HCT116 (cell line): ENCODE data around the gene ZNF71. TPM values are rescaled to one million over a fixed set of nuclear protein-coding genes. Genes with fewer than 3 reads are reported as not detected.

Experiments used
- ATAC-seq: fragments of 200-7000 bp; cut with Tn5 transposase; 2 replicates; pipeline ENCODE4 v1.9.1; 2020; ENCODE audit warnings: mild to moderate bottlenecking, moderate library complexity
- BruUV-seq: library from RNA; stranded (reverse); fragments of 400-500 nt; replicated peaks from 2 replicates; lab custom pipeline; 2021; lab: Mats Ljungman, UMichigan
- CTCF ChIA-PET: fragments of 300-600 bp; sonication (Branson Sonifier 250); formaldehyde crosslinking; loops from one replicate; lab custom pipeline; 2021; ENCODE audit warnings: antibody characterized with exemption; lab: Charles Lee
- POLR2A ChIA-PET: fragments of 300-600, 350-600 bp; sonication (Branson Sonifier 250); formaldehyde crosslinking; loops from one replicate; lab custom pipeline; 2021; ENCODE audit warnings: antibody characterized with exemption; lab: Charles Lee
- RAD21 ChIA-PET, 2 experiments: fragments of 300-600 bp; sonication (Branson Sonifier 250); formaldehyde crosslinking; loops; one replicate each; lab custom pipeline; 2023; ENCODE audit warnings: low total read pairs in 2 of 2; ENCODE audit not compliant: uncharacterized antibody in 2 of 2, unreplicated experiment in 2 of 2, low non-redundant PET in 1 of 2; lab: Charles Lee
- DNase-seq: peaks from one replicate; pipeline ENCODE4 v3.0.0-alpha.2; 2010; ENCODE audit warnings: low read depth, low spot score
- H2AFZ ChIP-seq: fragments of 200-600 bp; shearing (Covaris generic), sonication (generic); 2 replicates; pipeline ENCODE4 v1.6.1; 2017; ENCODE audit warnings: low read depth, mixed run types, mixed read lengths, antibody characterized with exemption, low read length; ENCODE audit not compliant: poor library complexity, severe bottlenecking
- H3K27ac ChIP-seq: 2 replicates; pipeline ENCODE4 v1.5.1; 2012; ENCODE audit warnings: low read depth, low read length
- H3K27me3 ChIP-seq: fragments of 200-600 bp; sonication (generic); 2 replicates; pipeline ENCODE4 v1.6.1; 2016; ENCODE audit warnings: mixed run types, low read length, mixed read lengths; ENCODE audit not compliant: insufficient read depth
- H3K36me3 ChIP-seq, 2 experiments: fragments of 200-500 bp in 1 of 2; fragments of 200-600 bp in 1 of 2; sonication (Bioruptor generic) in 1 of 2; sonication (generic) in 1 of 2; 2 replicates each; pipeline versions ENCODE4 v1.5.1 to v1.6.1; 2014 to 2016; ENCODE audit warnings: low read length in 2 of 2, inconsistent platforms in 1 of 2, mixed read lengths in 1 of 2, mixed run types in 1 of 2; ENCODE audit not compliant: insufficient read depth in 2 of 2, control insufficient read depth in 1 of 2
- H3K4me1 ChIP-seq, 2 experiments: fragments of 200-600 bp in 1 of 2; sonication (generic) in 1 of 2; 2 replicates each; pipeline versions ENCODE4 v1.5.1 to v1.6.1; 2012 to 2017; ENCODE audit warnings: low read length in 2 of 2, inconsistent platforms in 1 of 2, mild to moderate bottlenecking in 1 of 2, mixed read lengths in 1 of 2, mixed run types in 1 of 2, moderate library complexity in 1 of 2; ENCODE audit not compliant: insufficient read depth in 2 of 2, control insufficient read depth in 1 of 2
- H3K4me2 ChIP-seq: fragments of 200-600 bp; sonication (generic); 2 replicates; pipeline ENCODE4 v1.6.1; 2017; ENCODE audit warnings: mixed run types, low read length, mixed read lengths
- H3K4me3 ChIP-seq, 2 experiments: fragments of 200-600 bp in 1 of 2; sonication (generic) in 1 of 2; replicated peaks in 1 of 2; 2 replicates each; pipeline ENCODE4 v1.5.1; 2011 to 2016; ENCODE audit warnings: low read length in 2 of 2, control low read depth in 1 of 2, low read depth in 1 of 2, mild to moderate bottlenecking in 1 of 2, mixed read lengths in 1 of 2, mixed run types in 1 of 2
- H3K79me2 ChIP-seq: fragments of 200-600 bp; sonication (generic); 2 replicates; pipeline ENCODE4 v1.6.1; 2017; ENCODE audit warnings: mild to moderate bottlenecking, mixed run types, low read length, moderate library complexity, mixed read lengths; ENCODE audit not compliant: insufficient read depth
- H3K9ac ChIP-seq: fragments of 200-600 bp; sonication (generic); 2 replicates; pipeline ENCODE4 v1.6.1; 2016; ENCODE audit warnings: low read length, mixed read lengths
- H3K9me2 ChIP-seq: fragments of 200-600 bp; sonication (generic), shearing (Covaris generic); 2 replicates; pipeline ENCODE4 v1.6.1; 2017; ENCODE audit warnings: mixed run types, mild to moderate bottlenecking, moderate library complexity; ENCODE audit not compliant: insufficient read depth
- H3K9me3 ChIP-seq, 2 experiments: fragments of 200-500 bp in 1 of 2; fragments of 200-600 bp in 1 of 2; sonication (Bioruptor generic) in 1 of 2; sonication (generic) in 1 of 2; 2 replicates each; pipeline ENCODE4 v1.6.1; 2014 to 2017; ENCODE audit warnings: low read length in 2 of 2, mixed read lengths in 2 of 2, inconsistent platforms in 1 of 2, low read depth in 1 of 2, mild to moderate bottlenecking in 1 of 2, mixed run types in 1 of 2, moderate library complexity in 1 of 2; ENCODE audit not compliant: control insufficient read depth in 1 of 2, insufficient read depth in 1 of 2
- H4K20me1 ChIP-seq: fragments of 200-600 bp; sonication (generic), shearing (Covaris generic); 2 replicates; pipeline ENCODE4 v1.6.1; 2017; ENCODE audit warnings: mixed run types, mild to moderate bottlenecking, moderate library complexity; ENCODE audit not compliant: insufficient read depth
- EZH2phosphoT487 ChIP-seq: fragments of 200-600 bp; IDR thresholded peaks from 2 replicates; pipeline ENCODE4 v1.6.1; 2018; ENCODE audit warnings: antibody characterized with exemption, borderline replicate concordance
- FOSL1 ChIP-seq: IDR thresholded peaks from 2 replicates; pipeline ENCODE4 v1.6.1; 2012; ENCODE audit warnings: low read depth
- JUND ChIP-seq: IDR thresholded peaks from 2 replicates; pipeline ENCODE4 v1.6.1; 2012
- MAX ChIP-seq: IDR thresholded peaks from 2 replicates; pipeline ENCODE4 v1.6.1; 2012
- REST ChIP-seq: IDR thresholded peaks from 2 replicates; pipeline ENCODE4 v1.6.1; 2012; ENCODE audit warnings: low read depth
- YY1 ChIP-seq: IDR thresholded peaks from 2 replicates; pipeline ENCODE4 v1.6.1; 2011; ENCODE audit warnings: low read length, low read depth, moderate library complexity, mild to moderate bottlenecking; ENCODE audit not compliant: insufficient replicate concordance; ENCODE audit errors: extremely low read depth
- ZBTB33 ChIP-seq: IDR thresholded peaks from 2 replicates; pipeline ENCODE4 v1.6.1; 2011; ENCODE audit warnings: mild to moderate bottlenecking, low read length, moderate library complexity; ENCODE audit not compliant: insufficient replicate concordance; ENCODE audit errors: extremely low read depth
- ZNF274 ChIP-seq: fragments of 200-500 bp; sonication (Bioruptor generic); IDR thresholded peaks from 2 replicates; pipeline ENCODE4 v1.6.1; 2014; ENCODE audit warnings: mild to moderate bottlenecking, low read depth, low read length, inconsistent platforms
- intact Hi-C: fragments of 100-400 bp; cut with micrococcal nuclease; formaldehyde crosslinking; loops from 2 replicates; pipeline ENCODE4 v1.10.0; 2022
- total RNA-seq: library from RNA; stranded (reverse); gene quantifications from one replicate; pipeline ENCODE4 v1.2.1, GENCODE V29; 2021; ENCODE audit not compliant: unreplicated experiment

Gene ZNF71
- total RNA-seq, 1 experiment from 2014 or later: not detected

GRCh38 chr19:56577719-56578602, 17.1 kb upstream of the ZNF71 start:
- Histone ChIP-seq H3K27me3 (no peaks in the 10 kb centered on the region), H2AFZ (no peak overlapping the region), H3K9me2 (no peaks in the 10 kb centered on the region), H3K27ac (no peak overlapping the region), H3K36me3 (no peaks in the 10 kb centered on the region), H3K4me1 (no peaks in the 10 kb centered on the region), H3K79me2 (no peaks in the 10 kb centered on the region), H4K20me1 (no peaks in the 10 kb centered on the region), H3K4me3 (no peak overlapping the region), H3K9me3 (peaks cover 31 to 33% of the 10 kb centered on the region in 2 experiments; a peak in 3 of 4 replicates), H3K9ac (no peak overlapping the region), H3K4me2 (no peak overlapping the region)
- TF ChIP-seq ZNF274 (peak; percentile 73), MAX (no peak), FOSL1 (no peak), ZBTB33 (no peak)
- intact Hi-C loops: no loop called here
- ChIA-PET POLR2A (no interaction called here), RAD21 (no interaction called here), CTCF (no interaction called here)
- ATAC-seq: no peak
- BruUV-seq: no TSS peak
- no peak for DNase-seq

- TF ChIP-seq REST (no peak), JUND (no peak), YY1 (no peak), ZBTB33 (no peak), MAX (no peak), FOSL1 (no peak), EZH2phosphoT487 (no peak)
- no peaks in the 10 kb centered on the region for H3K4me1 ChIP-seq
- ChIA-PET POLR2A (no interaction called here), RAD21 (no interaction called here), CTCF (no interaction called here)
- no peak overlapping the region for H3K4me2 ChIP-seq
- no peak for ATAC-seq
- H4K20me1 ChIP-seq: no peaks in the 10 kb centered on the region
- intact Hi-C loops: no loop called here
- no peaks in the 10 kb centered on the region for H3K36me3 ChIP-seq
- no peak for DNase-seq
- no peak overlapping the region for H3K27ac ChIP-seq
- H2AFZ ChIP-seq: no peak overlapping the region
- no peaks in the 10 kb centered on the region for H3K27me3 ChIP-seq
- H3K9me2 ChIP-seq: no peaks in the 10 kb centered on the region
- no peak overlapping the region for H3K4me3 ChIP-seq
- no TSS peak for BruUV-seq
- H3K79me2 ChIP-seq: no peaks in the 10 kb centered on the region
- no peak overlapping the region for H3K9ac ChIP-seq
- peaks cover 12 to 20% of the 10 kb centered on the region in 2 experiments; a peak in 2 of 4 replicates for H3K9me3 ChIP-seq
These were observed 688 bp upstream of the ZNF71 start for GRCh38 chr19:56594446-56594782.
